Measurements from ENCODE around the gene ZNF592.

DNA sequence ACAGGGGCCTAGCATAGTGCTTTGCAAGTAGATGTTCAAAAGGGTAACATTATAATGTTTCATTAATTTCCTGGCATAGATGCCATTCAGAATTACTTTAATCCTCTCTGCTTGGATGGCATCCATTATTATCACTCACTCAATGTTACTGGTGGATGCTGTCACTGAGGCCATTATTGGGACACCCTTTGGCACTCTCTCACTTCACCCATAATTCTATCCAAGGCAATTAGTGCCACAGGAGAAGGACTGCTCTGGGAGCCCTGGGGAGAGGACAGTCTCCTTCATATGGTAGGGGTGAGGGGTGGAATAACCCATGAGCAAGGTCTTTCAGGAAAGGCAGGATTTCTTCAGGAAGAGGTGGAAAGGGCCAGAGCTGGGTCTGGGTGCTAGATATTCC, 107.4 kb downstream of the ZNF592 start:
- TF ChIP-seq EZH2phosphoT487 (IDR thresholded peaks at IDR 0.05; ENCODE audit: low read depth, severe bottlenecking, unreplicated experiment), result no peak
- TF ChIP-seq, protein P1, sequence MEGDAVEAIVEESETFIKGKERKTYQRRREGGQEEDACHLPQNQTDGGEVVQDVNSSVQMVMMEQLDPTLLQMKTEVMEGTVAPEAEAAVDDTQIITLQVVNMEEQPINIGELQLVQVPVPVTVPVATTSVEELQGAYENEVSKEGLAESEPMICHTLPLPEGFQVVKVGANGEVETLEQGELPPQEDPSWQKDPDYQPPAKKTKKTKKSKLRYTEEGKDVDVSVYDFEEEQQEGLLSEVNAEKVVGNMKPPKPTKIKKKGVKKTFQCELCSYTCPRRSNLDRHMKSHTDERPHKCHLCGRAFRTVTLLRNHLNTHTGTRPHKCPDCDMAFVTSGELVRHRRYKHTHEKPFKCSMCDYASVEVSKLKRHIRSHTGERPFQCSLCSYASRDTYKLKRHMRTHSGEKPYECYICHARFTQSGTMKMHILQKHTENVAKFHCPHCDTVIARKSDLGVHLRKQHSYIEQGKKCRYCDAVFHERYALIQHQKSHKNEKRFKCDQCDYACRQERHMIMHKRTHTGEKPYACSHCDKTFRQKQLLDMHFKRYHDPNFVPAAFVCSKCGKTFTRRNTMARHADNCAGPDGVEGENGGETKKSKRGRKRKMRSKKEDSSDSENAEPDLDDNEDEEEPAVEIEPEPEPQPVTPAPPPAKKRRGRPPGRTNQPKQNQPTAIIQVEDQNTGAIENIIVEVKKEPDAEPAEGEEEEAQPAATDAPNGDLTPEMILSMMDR (IDR thresholded peaks at IDR 0.05; ENCODE audit: poor library complexity), result no peak
- TF ChIP-seq EZH2 (IDR thresholded peaks at IDR 0.05; ENCODE audit: borderline replicate concordance), result no peak

All from hepatocyte (in vitro differentiated cells).